Globus pallidus (tissue), 1 donor: ENCODE results near the gene TTC31.
"Not testable (repeated sequence)": the region's sequence is repeated elsewhere in the genome, so short reads cannot be mapped to it uniquely, and the experiment has no call there.

Experiments used
- DNase-seq: peaks from one replicate; pipeline ENCODE4 v3.0.0-alpha.2; 2015; ENCODE audit warnings: low spot score

TTC31 gene

GRCh38 chr2:74457549-74458131 lies 25.2 kb upstream of the TTC31 start:
- no peak for DNase-seq

DNA sequence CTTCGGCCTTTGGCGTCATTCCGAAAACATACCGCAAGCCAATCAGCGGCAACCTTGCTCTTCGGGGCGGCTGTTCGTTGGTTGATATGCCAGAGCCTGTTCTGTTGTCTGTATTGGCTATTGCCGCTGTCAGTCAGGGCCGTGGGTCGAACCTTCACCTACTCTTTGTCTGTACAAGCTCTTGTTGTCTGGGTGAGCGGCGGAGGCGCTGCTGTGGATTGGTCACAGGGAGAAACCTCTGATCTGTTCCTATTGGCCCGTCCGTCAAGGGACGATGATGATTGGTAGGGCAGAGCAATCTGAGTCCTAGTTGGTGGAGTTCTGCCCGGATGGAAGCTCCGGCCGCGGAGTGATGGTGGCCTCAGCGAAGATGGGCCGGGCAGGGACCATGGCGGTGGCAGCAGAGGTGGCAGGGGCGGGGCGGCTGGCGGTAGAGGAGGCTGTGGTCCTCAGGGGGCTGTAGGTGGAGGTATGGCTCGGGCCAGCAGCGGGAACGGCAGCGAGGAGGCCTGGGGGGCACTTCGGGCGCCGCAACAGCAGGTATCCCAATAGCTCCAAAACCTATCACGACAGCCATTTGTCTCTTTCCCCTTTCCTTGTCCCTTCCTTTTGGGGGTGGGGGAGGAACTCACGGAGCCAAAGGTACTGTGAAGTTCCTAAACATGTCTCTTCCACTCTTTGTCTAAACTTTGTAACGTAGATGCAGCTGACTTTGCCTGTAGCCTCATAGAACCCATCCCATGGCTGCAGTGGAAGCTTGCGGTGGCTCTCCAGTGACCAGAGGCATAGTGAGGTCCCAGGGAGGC lies 24.5 kb upstream of the TTC31 start, which contains the start of gene WBP1:
WBP1 (plus strand) TSS at position 307 of the 806 bp plus-strand sequence; CDS start at position 472, 165 bp downstream.
- peak; percentile 100 for DNase-seq

GRCh38 chr2:74458938-74459363 lies 23.9 kb upstream of the TTC31 start:
- DNase-seq, result no peak

- DNase-seq, result not testable (repeated sequence)
These were observed 23.3 kb upstream of the TTC31 start for GRCh38 chr2:74459503-74460118.

- DNase-seq, result not testable (repeated sequence)
These were observed 22.7 kb upstream of the TTC31 start for GRCh38 chr2:74460187-74460586.

DNA sequence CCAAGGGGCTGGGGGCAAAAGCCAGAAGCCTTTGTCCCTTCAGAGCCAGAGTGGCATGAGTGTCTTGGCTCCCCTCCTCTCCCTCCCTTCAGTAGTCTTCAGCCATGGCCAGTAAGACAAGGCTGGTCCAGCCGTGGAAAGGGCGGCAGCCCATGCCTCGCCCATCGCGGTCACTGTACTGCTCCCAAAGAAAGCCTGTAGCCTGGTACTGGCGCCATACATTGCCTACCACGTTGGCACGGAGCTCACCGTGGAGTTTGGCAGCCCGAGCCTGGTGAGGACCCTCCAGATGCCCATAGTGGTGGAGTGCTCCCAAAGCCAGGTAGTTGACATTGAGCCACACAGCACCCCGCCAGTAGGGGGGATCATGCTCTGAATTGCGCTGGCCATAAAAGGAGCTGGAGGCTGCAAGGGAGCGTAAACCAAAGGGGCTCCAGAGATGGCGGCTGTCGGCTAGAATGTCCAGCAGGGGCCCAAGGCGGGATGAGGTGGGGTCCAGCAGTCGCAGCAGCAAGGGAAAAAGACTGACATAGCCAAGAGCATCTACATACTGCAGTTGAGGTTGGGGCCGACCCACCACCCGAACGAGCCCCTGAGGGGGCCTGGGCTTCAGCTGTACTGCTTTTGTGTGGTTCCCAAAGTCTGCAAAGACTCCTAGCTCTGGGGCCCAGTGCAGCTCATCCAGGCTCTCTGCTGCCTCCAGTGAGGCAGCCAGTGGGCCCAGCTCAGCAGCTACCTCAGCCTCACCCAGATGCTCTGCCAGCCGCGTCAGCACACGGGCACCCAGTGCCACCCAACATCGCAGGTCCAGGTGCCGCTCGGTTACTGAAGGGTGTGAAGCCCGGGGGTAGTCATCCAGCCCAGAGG lies 21.5 kb upstream of the TTC31 start:
- DNase-seq, result no peak

- no peak for DNase-seq
These were observed 20.7 kb upstream of the TTC31 start for GRCh38 chr2:74462054-74462785.

DNA sequence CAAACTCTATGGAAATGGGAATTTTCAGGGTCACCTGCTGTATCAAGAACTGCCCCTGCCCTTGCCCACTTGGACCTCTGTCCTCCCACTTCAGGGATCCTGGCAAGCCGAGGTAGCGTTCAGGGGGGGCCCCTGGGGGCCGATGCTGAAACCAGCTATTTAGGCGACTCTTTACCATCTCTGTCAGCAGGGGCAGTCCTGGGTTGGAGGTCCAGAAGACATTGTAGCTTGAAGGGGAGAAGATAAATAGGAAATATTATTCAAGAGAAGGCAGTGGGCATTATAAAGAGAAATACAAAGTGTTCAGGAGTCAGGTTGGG lies 20.1 kb upstream of the TTC31 start:
- no peak for DNase-seq

DNA sequence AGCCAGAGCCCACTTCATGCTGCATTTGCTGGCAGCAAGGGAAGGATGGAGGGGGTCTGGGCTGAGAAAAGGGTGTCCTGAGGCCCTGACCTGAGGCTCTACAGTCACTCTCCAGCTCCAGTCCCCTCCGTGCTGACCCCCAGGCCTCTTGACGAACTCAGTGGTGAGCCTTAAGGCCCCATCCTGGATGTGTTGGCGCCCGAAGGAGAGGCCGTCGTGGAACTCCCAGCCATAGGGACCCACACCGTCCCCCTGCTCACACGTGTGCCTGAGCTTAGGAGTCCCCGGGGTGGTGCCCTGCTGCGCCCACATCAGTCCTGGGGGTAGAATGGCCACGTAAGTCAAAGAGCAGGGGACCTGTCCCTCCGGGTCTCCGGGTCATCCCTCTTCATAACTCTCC lies 18.5 kb upstream of the TTC31 start:
- no peak for DNase-seq

DNA sequence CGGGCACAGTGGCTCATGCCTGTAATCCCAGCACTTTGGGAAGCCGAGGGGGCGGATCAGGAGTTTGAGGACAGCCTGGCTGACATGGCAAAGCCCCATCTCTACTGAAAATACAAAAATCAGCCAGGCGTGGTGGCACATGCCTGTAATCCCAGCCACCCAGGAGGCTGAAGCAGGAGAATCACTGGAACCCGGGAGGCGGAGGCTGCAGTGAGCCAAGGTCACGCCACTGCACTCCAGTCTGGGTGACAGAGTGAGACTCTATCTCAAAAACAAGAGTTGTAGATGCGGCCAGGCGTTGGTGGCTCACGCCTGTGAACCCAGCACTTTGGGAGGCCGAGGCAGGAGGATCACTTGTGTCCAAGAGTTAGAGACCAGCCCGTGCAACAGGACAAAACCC lies 12.1 kb upstream of the TTC31 start:
- DNase-seq, result not testable (repeated sequence)

GRCh38 chr2:74471332-74472065 lies 11.4 kb upstream of the TTC31 start:
- no peak for DNase-seq

- peak; percentile 93 for DNase-seq
These were observed 10.6 kb upstream of the TTC31 start, which contains the start of gene MRPL53 for GRCh38 chr2:74472086-74472944. Gene MRPL53, minus strand, starts transcription at chr2:74472680. Its CDS starts 20 bp downstream, at chr2:74472660.

DNA sequence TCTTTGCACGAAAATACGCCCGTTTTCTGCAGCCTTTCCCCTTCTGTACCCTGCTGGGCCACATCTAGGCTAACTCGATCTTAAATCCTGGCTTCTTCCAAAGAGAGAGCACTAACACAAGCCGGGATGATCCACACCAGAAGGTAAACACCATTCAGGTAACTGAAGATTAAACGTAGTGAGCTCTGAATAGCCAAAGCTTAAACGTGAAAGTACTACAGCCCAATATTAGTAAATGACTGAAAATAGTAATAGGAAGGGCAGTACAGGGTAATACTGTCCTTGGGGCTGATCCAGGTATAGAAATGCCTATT lies 10.0 kb upstream of the TTC31 start:
- no peak for DNase-seq

- no peak for DNase-seq
These were observed 8.4 kb upstream of the TTC31 start for GRCh38 chr2:74474481-74474880.

- no peak for DNase-seq
These were observed 8.0 kb upstream of the TTC31 start for GRCh38 chr2:74474899-74475298.

- DNase-seq, result no peak
These were observed 1.4 kb upstream of the TTC31 start for GRCh38 chr2:74481431-74481830.

DNA sequence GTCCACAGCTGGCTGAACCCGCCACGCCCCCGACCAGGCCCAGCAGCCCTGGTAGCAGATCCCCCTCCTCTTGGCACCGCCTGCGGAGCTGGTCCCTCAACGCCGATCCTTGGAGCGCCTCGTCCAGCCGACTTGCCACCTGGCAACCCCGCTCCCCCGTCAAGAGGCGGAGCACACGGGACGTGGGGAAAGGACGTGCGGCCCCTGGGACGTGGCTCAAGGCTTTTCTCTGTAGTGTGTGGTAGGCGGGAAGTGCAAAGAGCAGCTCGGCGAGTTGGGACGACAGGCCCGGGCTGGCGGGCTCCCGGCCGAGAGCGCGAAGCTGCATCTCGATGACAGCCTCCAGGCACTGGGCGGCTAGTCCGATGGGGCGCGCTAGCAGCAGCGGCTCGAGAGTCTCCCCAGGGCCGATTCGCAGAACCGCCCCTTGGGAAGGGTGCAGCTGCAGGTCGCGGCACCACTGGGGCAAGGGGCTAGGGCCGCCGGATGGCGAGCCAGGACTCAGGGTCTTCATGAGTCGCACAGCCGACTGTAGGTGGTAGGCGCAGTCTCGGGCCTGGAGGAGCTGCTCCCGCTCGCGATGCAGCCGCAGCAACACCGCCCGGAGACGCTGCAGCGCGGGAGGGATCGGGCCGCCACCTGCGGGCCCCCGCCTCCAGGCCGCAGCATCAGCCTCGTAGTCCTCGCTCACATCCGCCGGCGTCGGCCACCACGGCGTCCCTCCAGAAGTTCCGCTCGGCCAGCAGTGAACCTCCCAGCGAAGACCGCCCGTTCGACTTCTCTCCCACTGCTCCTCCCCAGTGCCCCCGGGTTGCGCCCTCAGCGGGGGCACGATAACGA lies 700 bp upstream of the TTC31 start:
- DNase-seq, result no peak

DNA sequence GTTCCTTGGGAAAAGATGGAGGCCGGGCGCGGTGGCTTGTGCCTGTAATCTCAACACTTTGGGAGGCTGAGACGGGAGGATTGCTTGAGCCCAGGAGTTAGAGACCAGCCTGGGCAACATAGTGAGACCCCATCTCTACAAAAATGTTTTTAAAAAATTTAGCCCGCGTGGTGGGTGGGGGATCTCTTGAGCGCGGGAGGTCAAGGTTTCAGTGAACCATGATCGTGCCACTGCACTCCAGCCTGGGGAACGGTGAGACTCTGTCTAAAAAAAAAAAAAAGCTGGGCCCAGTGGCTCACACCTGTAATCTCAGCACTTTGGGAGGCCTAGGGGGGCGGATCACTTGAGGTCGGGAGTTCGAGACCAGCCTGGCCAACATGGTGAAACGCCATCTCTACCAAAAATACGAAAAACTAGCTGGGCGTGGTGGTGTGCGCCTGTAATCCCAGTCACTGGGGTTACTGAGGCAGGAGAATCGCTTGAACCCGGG lies 839 bp downstream of the TTC31 start:
- not testable (repeated sequence) for DNase-seq

- DNase-seq, result no peak
These were observed 3.3 kb downstream of the TTC31 start for GRCh38 chr2:74486141-74486540.
